SK-N-SH (cell line): ENCODE measurements around the gene SNAPC3.

Source experiments
- EP300 ChIP-seq, 2 experiments: IDR thresholded peaks; 2 replicates each; pipeline versions ENCODE4 v1.4.0 to v1.6.1; 2012; ENCODE audit warnings: borderline replicate concordance in 1 of 2, low read depth in 1 of 2, low read length in 1 of 2
- EZH2phosphoT487 ChIP-seq: fragments of 200-600 bp; sonication (generic); IDR thresholded peaks from 2 replicates; pipeline ENCODE4 v1.6.1; 2017; ENCODE audit warnings: low read depth, mixed run types, mild to moderate bottlenecking, antibody characterized with exemption, moderate library complexity, borderline replicate concordance
- GABPA ChIP-seq: IDR thresholded peaks from 2 replicates; pipeline ENCODE4 v1.4.0; 2012; ENCODE audit warnings: low read depth, mild to moderate bottlenecking
- JUND ChIP-seq: IDR thresholded peaks from 2 replicates; pipeline ENCODE4 v1.4.0; 2012
- MXI1 ChIP-seq: IDR thresholded peaks from 2 replicates; pipeline ENCODE4 v1.6.1; 2012; ENCODE audit warnings: mild to moderate bottlenecking, low read depth, low read length, improper control_type of control experiment
- NFIC ChIP-seq: IDR thresholded peaks from 2 replicates; pipeline ENCODE4 v1.4.0; 2012; ENCODE audit warnings: borderline replicate concordance
- RAD21 ChIP-seq: IDR thresholded peaks from 2 replicates; pipeline ENCODE4 v1.6.1; 2012; ENCODE audit warnings: mild to moderate bottlenecking, low read length
- RCOR1 ChIP-seq: fragments of 150-350 bp; IDR thresholded peaks from 2 replicates; pipeline ENCODE4 v1.6.1; 2017; ENCODE audit warnings: antibody characterized with exemption, low read length
- SIN3A ChIP-seq: IDR thresholded peaks from 2 replicates; pipeline ENCODE4 v1.6.1; 2012; ENCODE audit warnings: low read depth, mild to moderate bottlenecking, low read length, moderate library complexity, borderline replicate concordance
- TAF1 ChIP-seq: IDR thresholded peaks from 2 replicates; pipeline ENCODE4 v1.6.1; 2012; ENCODE audit warnings: low read depth, mild to moderate bottlenecking, low read length, moderate library complexity, borderline replicate concordance
- YY1 ChIP-seq: IDR thresholded peaks from 2 replicates; pipeline ENCODE4 v1.4.0; 2012; ENCODE audit warnings: low read depth, mild to moderate bottlenecking
- TF ChIP-seq, protein P1 (sequence below): fragments of 200-600 bp; sonication (generic); IDR thresholded peaks from 2 replicates; pipeline ENCODE4 v1.6.1; 2017; ENCODE audit warnings: antibody characterized with exemption, mild to moderate bottlenecking, moderate library complexity
- TF ChIP-seq, protein P2 (sequence below): fragments of 150-350 bp; IDR thresholded peaks from 2 replicates; pipeline ENCODE4 v1.6.1; 2017; ENCODE audit warnings: antibody characterized with exemption, low read length, low read depth, borderline replicate concordance

DNA sequence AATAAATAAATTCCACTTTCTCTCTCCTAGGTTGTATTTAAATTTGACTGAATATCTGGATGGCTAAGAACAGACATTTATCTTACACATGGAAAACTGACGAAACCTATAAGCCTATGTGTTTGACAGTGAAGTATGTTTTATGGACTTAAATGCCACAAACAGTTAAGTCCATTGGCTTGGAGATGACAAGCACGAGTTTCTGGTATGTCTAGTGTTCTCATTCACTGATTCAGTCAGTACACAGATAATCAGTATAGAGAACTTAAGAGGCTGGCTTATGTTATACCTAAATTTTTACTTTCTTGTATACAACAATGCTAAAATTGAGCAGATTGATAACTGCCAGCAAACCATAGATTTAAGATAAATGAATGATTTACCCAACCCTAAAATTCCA, 38.9 kb downstream of the SNAPC3 start:
- no peak for TF ChIP-seq YY1
- TF ChIP-seq, protein P1, sequence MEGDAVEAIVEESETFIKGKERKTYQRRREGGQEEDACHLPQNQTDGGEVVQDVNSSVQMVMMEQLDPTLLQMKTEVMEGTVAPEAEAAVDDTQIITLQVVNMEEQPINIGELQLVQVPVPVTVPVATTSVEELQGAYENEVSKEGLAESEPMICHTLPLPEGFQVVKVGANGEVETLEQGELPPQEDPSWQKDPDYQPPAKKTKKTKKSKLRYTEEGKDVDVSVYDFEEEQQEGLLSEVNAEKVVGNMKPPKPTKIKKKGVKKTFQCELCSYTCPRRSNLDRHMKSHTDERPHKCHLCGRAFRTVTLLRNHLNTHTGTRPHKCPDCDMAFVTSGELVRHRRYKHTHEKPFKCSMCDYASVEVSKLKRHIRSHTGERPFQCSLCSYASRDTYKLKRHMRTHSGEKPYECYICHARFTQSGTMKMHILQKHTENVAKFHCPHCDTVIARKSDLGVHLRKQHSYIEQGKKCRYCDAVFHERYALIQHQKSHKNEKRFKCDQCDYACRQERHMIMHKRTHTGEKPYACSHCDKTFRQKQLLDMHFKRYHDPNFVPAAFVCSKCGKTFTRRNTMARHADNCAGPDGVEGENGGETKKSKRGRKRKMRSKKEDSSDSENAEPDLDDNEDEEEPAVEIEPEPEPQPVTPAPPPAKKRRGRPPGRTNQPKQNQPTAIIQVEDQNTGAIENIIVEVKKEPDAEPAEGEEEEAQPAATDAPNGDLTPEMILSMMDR = no peak
- TF ChIP-seq SIN3A = no peak
- no peak for TF ChIP-seq NFIC
- TF ChIP-seq RCOR1 = no peak
- TF ChIP-seq GABPA = no peak
- TF ChIP-seq JUND = no peak
- no peak for TF ChIP-seq RAD21
- no peak for TF ChIP-seq TAF1
- TF ChIP-seq, protein P2, sequence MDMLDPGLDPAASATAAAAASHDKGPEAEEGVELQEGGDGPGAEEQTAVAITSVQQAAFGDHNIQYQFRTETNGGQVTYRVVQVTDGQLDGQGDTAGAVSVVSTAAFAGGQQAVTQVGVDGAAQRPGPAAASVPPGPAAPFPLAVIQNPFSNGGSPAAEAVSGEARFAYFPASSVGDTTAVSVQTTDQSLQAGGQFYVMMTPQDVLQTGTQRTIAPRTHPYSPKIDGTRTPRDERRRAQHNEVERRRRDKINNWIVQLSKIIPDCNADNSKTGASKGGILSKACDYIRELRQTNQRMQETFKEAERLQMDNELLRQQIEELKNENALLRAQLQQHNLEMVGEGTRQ = no peak
- TF ChIP-seq EZH2phosphoT487 = no peak
- no peak for TF ChIP-seq EP300 (IDR thresholded peaks at IDR 0.05; ENCODE audit: borderline replicate concordance in 1 of 2, low read depth in 1 of 2, low read length in 1 of 2)
- no peak for TF ChIP-seq MXI1
